Karpas-422 (cell line): ENCODE measurements around the gene GNG7. TPM values are rescaled to one million over a fixed set of nuclear protein-coding genes. Genes with fewer than 3 reads are reported as not detected.
"Not testable (repeated sequence)": the region's sequence is repeated elsewhere in the genome, so short reads cannot be mapped to it uniquely, and the experiment has no call there.

ENCODE experiments used
- DNase-seq: peaks from one replicate; pipeline ENCODE4 v3.0.0-alpha.2; 2015
- H2AFZ ChIP-seq: fragments of 200-600 bp; sonication (generic); 2 replicates; pipeline ENCODE4 v1.6.1; 2014; ENCODE audit warnings: antibody characterized with exemption, low read length, mixed read lengths
- H3K27ac ChIP-seq: fragments of 200-600 bp; sonication (generic); 2 replicates; pipeline ENCODE4 v1.5.1; 2014; ENCODE audit warnings: mild to moderate bottlenecking, low read length, moderate library complexity
- H3K27me3 ChIP-seq: fragments of 200-600 bp; sonication (generic); 2 replicates; pipeline ENCODE4 v1.6.1; 2014; ENCODE audit warnings: low read length, mixed read lengths
- H3K36me3 ChIP-seq: fragments of 200-600 bp; sonication (generic); 2 replicates; pipeline ENCODE4 v1.6.1; 2014; ENCODE audit warnings: low read length, mixed read lengths; ENCODE audit not compliant: insufficient read depth
- H3K4me1 ChIP-seq: fragments of 200-600 bp; sonication (generic); 2 replicates; pipeline ENCODE4 v1.6.1; 2014; ENCODE audit warnings: mild to moderate bottlenecking, low read length, mixed read lengths
- H3K4me2 ChIP-seq: fragments of 200-600 bp; sonication (generic); 2 replicates; pipeline ENCODE4 v1.6.1; 2014; ENCODE audit warnings: low read length, low read depth, mild to moderate bottlenecking; ENCODE audit not compliant: poor library complexity, severe bottlenecking
- H3K4me3 ChIP-seq: fragments of 200-600 bp; sonication (generic); 2 replicates; pipeline ENCODE4 v1.5.1; 2014; ENCODE audit warnings: mild to moderate bottlenecking, antibody characterized with exemption, low read length, mixed read lengths
- H3K79me2 ChIP-seq: fragments of 200-600 bp; sonication (generic); 2 replicates; pipeline ENCODE4 v1.6.1; 2014; ENCODE audit warnings: mild to moderate bottlenecking, low read length, mixed read lengths
- H3K9ac ChIP-seq: fragments of 200-600 bp; sonication (generic); 2 replicates; pipeline ENCODE4 v1.6.0; 2014; ENCODE audit warnings: low read length
- H3K9me2 ChIP-seq: fragments of 200-600 bp; sonication (generic), shearing (Covaris generic); replicated peaks from 2 replicates; pipeline ENCODE4 v1.6.0; 2014; ENCODE audit warnings: mild to moderate bottlenecking, low read length, moderate library complexity; ENCODE audit not compliant: insufficient read depth
- H3K9me3 ChIP-seq: fragments of 300-700, 200-600 bp; sonication (generic); 2 replicates; pipeline ENCODE4 v1.6.1; 2014; ENCODE audit warnings: low read length, mixed read lengths
- H4K20me1 ChIP-seq: fragments of 200-600 bp; sonication (generic); 2 replicates; pipeline ENCODE4 v1.6.1; 2014; ENCODE audit warnings: mild to moderate bottlenecking, antibody characterized with exemption, low read length, low read depth; ENCODE audit not compliant: insufficient read depth
- total RNA-seq: library from RNA; depleted of rRNA; stranded (reverse); fragments of >200 nt; shearing (Covaris generic); gene quantifications from 2 replicates; pipeline ENCODE4 v1.2.3, GENCODE V29; 2014; ENCODE audit warnings: low replicate concordance

The GNG7 gene
- total RNA-seq, 1 experiment from 2014 or later: 0.19 TPM

DNA sequence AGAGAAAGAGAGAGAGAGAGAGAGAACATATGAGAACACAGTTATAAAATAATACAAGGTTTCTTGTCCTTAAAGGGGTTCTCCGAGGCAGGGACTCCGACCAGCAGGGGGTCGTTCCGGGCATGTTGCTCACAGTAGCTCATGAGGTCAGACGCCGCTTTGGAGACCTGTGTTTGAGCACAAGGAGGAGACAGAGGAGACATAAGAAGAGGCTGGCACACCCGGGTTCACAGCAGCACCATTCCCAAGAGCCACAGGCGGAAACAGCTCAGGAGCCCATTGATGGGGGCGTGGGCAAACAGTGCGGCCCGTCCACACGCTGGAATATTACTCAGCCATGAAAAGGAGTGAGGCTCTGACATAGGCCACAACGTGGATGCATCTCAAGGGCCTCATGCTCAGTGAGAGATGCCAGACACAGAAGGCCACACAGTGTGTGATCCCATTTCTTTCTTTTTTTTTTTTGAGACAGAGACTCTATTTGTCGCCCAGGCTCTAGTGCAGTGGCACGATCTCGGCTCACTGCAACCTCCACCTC, 187.4 kb downstream of the GNG7 start:
- Histone ChIP-seq H3K4me3 (no peak overlapping the region), H3K27me3 (no peaks in the 10 kb centered on the region), H3K36me3 (no peaks in the 10 kb centered on the region), H4K20me1 (no peaks in the 10 kb centered on the region), H3K4me1 (peaks cover 6% of the 10 kb centered on the region; the same call in 1 of the 2 replicates), H2AFZ (no peak overlapping the region), H3K4me2 (no peak overlapping the region), H3K9ac (no peak overlapping the region), H3K9me2 (no peaks in the 10 kb centered on the region), H3K79me2 (no peaks in the 10 kb centered on the region), H3K27ac (no peak overlapping the region), H3K9me3 (no peaks in the 10 kb centered on the region)
- no peak for DNase-seq

DNA sequence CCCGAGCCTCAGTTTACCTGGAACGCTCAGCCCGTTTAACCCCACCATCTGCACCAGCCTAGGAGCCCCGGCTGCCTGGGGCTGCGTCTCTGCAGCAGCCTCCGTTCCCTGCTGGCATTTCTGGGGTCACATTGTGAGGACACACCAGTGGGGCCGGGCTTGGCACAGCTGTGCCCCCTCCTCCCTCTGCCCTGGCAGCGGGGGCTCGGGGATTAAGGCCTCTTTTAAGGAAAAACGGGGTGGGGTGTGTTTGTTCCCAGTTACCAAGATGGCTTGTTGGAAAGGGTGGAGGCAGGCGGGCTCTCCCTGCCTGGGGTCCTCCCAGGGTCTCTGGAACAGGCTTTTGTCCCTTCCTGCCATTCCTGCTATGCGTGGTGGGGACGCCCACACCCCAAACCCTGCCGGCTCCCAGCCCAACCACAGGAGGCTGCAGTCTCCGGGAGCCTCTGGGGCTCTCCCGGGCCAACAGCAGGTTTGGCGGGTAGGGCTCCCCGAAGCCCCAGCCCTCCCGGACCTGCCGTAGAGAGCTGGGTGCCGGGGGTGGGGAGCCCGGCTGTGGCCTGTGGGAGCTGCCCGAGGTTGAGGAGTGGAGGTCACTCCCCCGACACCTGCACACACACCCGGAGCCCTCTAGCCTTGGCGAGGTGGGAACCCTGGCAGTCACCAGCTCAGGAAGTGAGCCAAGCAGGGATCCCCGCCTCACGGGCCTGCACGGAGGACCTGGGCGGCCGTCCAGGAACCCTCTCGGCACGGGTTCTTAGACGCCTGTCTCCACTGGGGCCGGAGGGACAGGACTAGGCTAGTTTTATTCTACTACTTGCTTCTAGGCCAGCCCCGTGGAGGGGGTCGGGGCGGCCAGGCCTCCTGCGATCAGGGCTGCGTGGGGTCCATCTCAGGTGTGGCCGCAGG, 189.7 kb downstream of the GNG7 start:
- no peaks in the 10 kb centered on the region for H4K20me1 ChIP-seq
- H3K9me3 ChIP-seq: no peaks in the 10 kb centered on the region
- H3K4me3 ChIP-seq: no peak overlapping the region
- H2AFZ ChIP-seq: no peak overlapping the region
- no peak for DNase-seq
- no peaks in the 10 kb centered on the region for H3K9me2 ChIP-seq
- H3K27ac ChIP-seq: no peak overlapping the region
- no peak overlapping the region for H3K9ac ChIP-seq
- H3K4me1 ChIP-seq: peaks cover 6% of the 10 kb centered on the region; the same call in 1 of the 2 replicates
- no peak overlapping the region for H3K4me2 ChIP-seq
- 0 out of 2 replicates have a peak, but pooled peaks cover 4% of the 10 kb centered on the region for H3K27me3 ChIP-seq
- H3K36me3 ChIP-seq: no peaks in the 10 kb centered on the region
- H3K79me2 ChIP-seq: no peaks in the 10 kb centered on the region

DNA sequence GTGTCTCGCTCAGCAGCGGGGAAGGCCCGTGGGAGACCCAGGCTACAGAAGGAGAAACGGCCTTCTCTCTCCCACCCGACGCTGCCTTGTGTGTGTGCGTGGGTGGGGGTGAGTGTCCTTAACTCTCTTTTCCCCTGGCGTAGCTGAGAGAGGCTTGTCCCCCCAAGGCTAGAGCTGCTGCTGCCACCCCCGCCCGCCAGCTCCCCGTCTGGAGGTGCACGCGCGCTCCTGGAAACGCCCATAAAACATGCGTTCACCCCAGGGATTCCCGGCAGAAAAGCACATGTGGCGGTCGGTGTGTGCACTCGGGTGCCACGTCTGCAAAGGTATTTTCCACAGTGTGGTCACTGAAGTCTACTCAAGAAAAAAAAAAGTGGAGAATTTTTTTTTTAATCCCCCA, 190.5 kb downstream of the GNG7 start:
- Histone ChIP-seq H3K27ac (no peak overlapping the region), H3K4me1 (peaks cover 6% of the 10 kb centered on the region), H3K9me3 (no peaks in the 10 kb centered on the region), H3K79me2 (no peaks in the 10 kb centered on the region), H2AFZ (no peak overlapping the region), H3K36me3 (no peaks in the 10 kb centered on the region), H4K20me1 (no peaks in the 10 kb centered on the region), H3K9ac (no peak overlapping the region), H3K9me2 (no peaks in the 10 kb centered on the region), H3K27me3 (0 out of 2 replicates have a peak, but pooled peaks cover 4% of the 10 kb centered on the region), H3K4me3 (no peak overlapping the region), H3K4me2 (no peak overlapping the region)
- DNase-seq: no peak

DNA sequence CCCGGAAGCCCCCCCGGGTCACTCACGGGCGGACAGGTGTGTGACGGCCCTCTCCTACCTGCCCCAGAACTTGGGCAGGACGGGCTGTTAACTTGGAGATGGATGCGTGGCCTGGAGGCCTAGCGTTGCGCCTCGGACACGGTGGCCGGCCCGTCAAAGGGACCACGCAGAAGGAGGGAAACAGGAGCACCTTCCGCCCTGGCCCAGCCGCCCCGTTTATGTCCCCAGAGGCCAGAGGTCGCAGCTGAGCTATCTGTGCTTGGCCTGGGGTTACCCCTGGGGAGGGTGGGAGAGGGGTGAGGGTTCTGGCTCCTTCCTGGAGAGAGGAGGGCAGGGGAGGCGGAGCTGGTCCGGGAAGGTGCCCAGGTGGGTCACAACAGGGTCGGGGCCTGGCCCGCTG, 190.9 kb downstream of the GNG7 start:
- Histone ChIP-seq H3K9ac (no peak overlapping the region), H3K4me1 (peaks cover 6% of the 10 kb centered on the region), H4K20me1 (no peaks in the 10 kb centered on the region), H3K27ac (no peak overlapping the region), H3K9me3 (no peaks in the 10 kb centered on the region), H3K4me2 (no peak overlapping the region), H3K9me2 (no peaks in the 10 kb centered on the region), H3K4me3 (no peak overlapping the region), H3K27me3 (0 out of 2 replicates have a peak, but pooled peaks cover 4% of the 10 kb centered on the region), H3K36me3 (no peaks in the 10 kb centered on the region), H3K79me2 (no peaks in the 10 kb centered on the region), H2AFZ (no peak overlapping the region)
- no peak for DNase-seq

DNA sequence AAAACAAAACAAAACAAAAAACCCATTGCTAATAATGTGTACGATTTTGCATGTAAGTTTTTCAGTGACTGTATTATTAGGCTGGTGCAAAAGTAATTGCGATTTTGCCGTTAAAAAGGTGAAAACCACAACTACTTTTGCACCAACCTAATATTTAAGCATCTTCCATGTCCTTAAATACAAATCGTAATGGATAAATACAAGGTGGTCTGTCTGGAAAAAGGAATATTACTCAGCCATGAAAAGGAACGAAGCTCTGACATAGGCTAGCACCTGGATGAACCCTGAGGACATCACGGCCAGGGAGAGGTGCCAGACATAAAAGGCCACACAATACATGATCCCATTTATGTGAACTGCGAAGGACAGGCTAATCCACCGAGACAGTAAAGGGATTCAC, 193.4 kb downstream of the GNG7 start:
- Histone ChIP-seq H3K9me2 (no peaks in the 10 kb centered on the region), H3K79me2 (no peaks in the 10 kb centered on the region), H3K9ac (no peak overlapping the region), H4K20me1 (no peaks in the 10 kb centered on the region), H3K4me2 (no peak overlapping the region), H3K27ac (no peak overlapping the region), H3K36me3 (no peaks in the 10 kb centered on the region), H3K9me3 (no peaks in the 10 kb centered on the region), H2AFZ (no peak overlapping the region), H3K4me1 (peaks cover 7% of the 10 kb centered on the region), H3K27me3 (0 out of 2 replicates have a peak, but pooled peaks cover 4% of the 10 kb centered on the region), H3K4me3 (no peak overlapping the region)
- DNase-seq: no peak

DNA sequence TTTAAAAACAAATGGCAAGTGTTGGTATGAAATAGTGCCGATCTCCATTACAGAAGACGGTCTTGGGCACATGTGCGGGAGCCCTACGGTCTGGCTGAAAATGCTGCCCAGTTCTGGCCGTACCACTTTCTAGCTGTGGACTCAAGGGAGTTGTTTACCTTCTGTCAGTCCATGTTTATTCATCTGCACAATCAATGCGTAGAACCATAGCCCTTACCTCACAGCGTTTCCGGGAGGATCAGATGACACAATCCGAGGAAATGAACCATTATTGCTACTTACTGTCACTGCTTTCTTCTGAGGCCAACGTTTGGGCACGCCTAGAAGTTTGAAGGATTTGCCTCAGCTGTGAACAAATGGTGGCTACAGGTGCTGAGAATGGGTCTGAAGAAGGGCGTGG, 195.4 kb downstream of the GNG7 start:
- Histone ChIP-seq H3K27me3 (0 out of 2 replicates have a peak, but pooled peaks cover 4% of the 10 kb centered on the region), H4K20me1 (no peaks in the 10 kb centered on the region), H3K9me2 (no peaks in the 10 kb centered on the region), H2AFZ (no peak overlapping the region), H3K4me1 (peaks cover 12% of the 10 kb centered on the region), H3K79me2 (no peaks in the 10 kb centered on the region), H3K9me3 (no peaks in the 10 kb centered on the region), H3K9ac (no peak overlapping the region), H3K4me3 (no peak overlapping the region), H3K27ac (no peak overlapping the region), H3K4me2 (no peak overlapping the region), H3K36me3 (no peaks in the 10 kb centered on the region)
- DNase-seq: peak; percentile 46

DNA sequence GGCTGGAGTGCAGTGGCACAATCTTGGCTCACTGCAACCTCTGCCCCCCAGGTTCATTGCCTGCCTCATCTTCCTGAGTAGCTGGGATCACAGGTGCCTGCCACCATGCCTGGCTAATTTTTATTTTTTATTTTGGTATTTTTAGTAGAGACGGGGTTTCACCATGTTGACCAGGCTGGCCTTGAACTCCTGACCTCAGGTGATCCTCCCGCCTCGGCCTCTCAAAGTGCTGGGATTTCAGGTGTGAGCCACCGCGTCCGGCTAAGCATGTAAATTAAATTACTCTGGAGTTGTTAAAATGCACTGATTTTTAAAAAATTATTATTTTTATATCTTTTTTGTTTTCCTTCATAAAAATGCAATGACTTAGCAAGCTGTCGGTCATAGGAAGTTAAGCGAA, 195.8 kb downstream of the GNG7 start:
- H2AFZ ChIP-seq, H3K4me3 ChIP-seq, H3K27ac ChIP-seq, DNase-seq, H3K36me3 ChIP-seq, H3K4me2 ChIP-seq, H4K20me1 ChIP-seq, H3K9ac ChIP-seq, H3K79me2 ChIP-seq, H3K9me3 ChIP-seq, H3K9me2 ChIP-seq, H3K27me3 ChIP-seq: not testable (repeated sequence)
- H3K4me1 ChIP-seq: peaks cover 10% of the 10 kb centered on the region

DNA sequence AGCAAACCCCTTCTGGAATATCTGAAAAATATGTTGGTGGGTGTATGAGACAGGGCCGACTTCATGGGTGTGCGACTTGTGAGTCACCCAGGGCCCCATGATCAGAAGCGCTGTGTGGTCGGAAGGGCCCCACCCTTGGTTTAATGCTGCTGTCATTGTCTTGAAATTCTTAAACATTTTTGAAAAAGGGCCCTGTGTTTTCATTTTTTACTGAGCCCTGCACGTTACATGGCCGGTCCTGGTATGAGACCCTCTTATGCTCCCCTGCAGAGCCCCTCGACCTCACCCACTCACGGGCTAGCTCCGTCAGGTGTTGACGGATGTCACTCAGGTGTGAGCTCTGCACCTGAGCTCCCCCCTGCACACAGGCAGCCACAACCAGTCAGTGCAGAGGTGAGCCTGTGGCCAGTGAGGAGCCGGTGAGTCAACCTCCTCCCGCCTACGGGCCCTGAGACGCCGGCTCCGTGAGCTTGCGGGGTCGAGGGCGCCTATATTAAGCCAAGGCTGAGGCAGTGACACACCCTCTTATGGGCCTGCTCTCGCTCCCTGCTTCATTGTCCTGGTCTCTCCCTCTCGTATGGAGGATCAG, 198.9 kb downstream of the GNG7 start:
- Histone ChIP-seq H2AFZ (no peak overlapping the region), H3K4me1 (peaks cover 6% of the 10 kb centered on the region), H3K9me3 (no peaks in the 10 kb centered on the region), H3K27me3 (no peaks in the 10 kb centered on the region), H4K20me1 (no peaks in the 10 kb centered on the region), H3K27ac (no peak overlapping the region), H3K4me3 (no peak overlapping the region), H3K79me2 (no peaks in the 10 kb centered on the region), H3K36me3 (no peaks in the 10 kb centered on the region), H3K4me2 (no peak overlapping the region), H3K9ac (no peak overlapping the region), H3K9me2 (no peaks in the 10 kb centered on the region)
- peak; percentile 40 for DNase-seq
